Lung (tissue), 12 donors: Measurements from ENCODE around the gene SIGLEC9. TPM values are rescaled to one million over a fixed set of nuclear protein-coding genes. Genes with fewer than 3 reads are reported as not detected.

Source experiments
- ATAC-seq: fragments of 200-7000 bp; cut with Tn5 transposase; one replicate; pipeline ENCODE4 v1.9.1; 2020; ENCODE audit warnings: moderate number of reproducible peaks; ENCODE audit not compliant: insufficient read depth, low FRiP score
- DNase-seq, 3 donors: peaks; one replicate each; pipeline ENCODE4 v3.0.0-alpha.2; 2013 to 2017
- H3K27ac ChIP-seq, 2 donors: one replicate each; pipeline ENCODE4 v1.5.1; 2013; ENCODE audit warnings: mild to moderate bottlenecking in 2 of 2, moderate library complexity in 2 of 2, control low read depth in 1 of 2, inconsistent platforms in 1 of 2, low read depth in 1 of 2, low read length in 1 of 2
- H3K27me3 ChIP-seq, 3 donors: one replicate each; pipeline ENCODE4 v1.5.1; 2013; ENCODE audit warnings: low read length in 2 of 3; ENCODE audit not compliant: control insufficient read depth in 3 of 3, insufficient read depth in 3 of 3
- H3K36me3 ChIP-seq, 4 donors: one replicate each; pipeline ENCODE4 v1.5.1; 2013; ENCODE audit warnings: low read length in 4 of 4, mild to moderate bottlenecking in 1 of 4, moderate library complexity in 1 of 4; ENCODE audit not compliant: control insufficient read depth in 4 of 4, insufficient read depth in 4 of 4
- H3K4me1 ChIP-seq, 5 donors: one replicate each; pipeline ENCODE4 v1.5.1; 2013; ENCODE audit warnings: low read length in 5 of 5, mild to moderate bottlenecking in 2 of 5, moderate library complexity in 1 of 5; ENCODE audit not compliant: control insufficient read depth in 5 of 5, insufficient read depth in 5 of 5
- H3K4me3 ChIP-seq: one replicate; pipeline ENCODE4 v1.5.1; 2013; ENCODE audit warnings: mild to moderate bottlenecking, control low read depth, moderate library complexity
- H3K9ac ChIP-seq, 2 donors: one replicate each; pipeline ENCODE4 v1.5.1; 2013; ENCODE audit warnings: low read length in 2 of 2, control low read depth in 1 of 2; ENCODE audit not compliant: insufficient read depth in 1 of 2
- H3K9me3 ChIP-seq, 4 donors: one replicate each; pipeline ENCODE4 v1.5.1; 2013; ENCODE audit warnings: low read length in 3 of 4, mild to moderate bottlenecking in 1 of 4, moderate library complexity in 1 of 4; ENCODE audit not compliant: control insufficient read depth in 4 of 4, insufficient read depth in 3 of 4
- WGBS, 2 donors: extraction: QIAGEN DNeasy Blood & Tissue Kit; methylation state at CpG; one replicate each; pipeline ENCODE4 v1.1.7; 2013; 5-methylcytosine and 5-hydroxymethylcytosine counted together
- polyA plus RNA-seq, 2 donors: library from polyadenylated mRNA; stranded (reverse); fragments of 200-250 nt; gene quantifications; one replicate each; pipeline ENCODE4 v1.2.1, GENCODE V29; 2013
- total RNA-seq, 2 donors: library from RNA; depleted of rRNA in 1 of 2; stranded (reverse); fragments of >200 nt in 1 of 2; gene quantifications; one replicate each; pipeline ENCODE4 v1.2.1, GENCODE V29; 2014 to 2021
- TF ChIP-seq, protein P1 (sequence below): IDR thresholded peaks from 2 replicates; pipeline ENCODE4 v1.5.1; 2012; ENCODE audit warnings: mild to moderate bottlenecking; ENCODE audit errors: control extremely low read depth, extremely low read depth
- donor health status: control.
- donor health status: control.
- donor health status: Bipolar disorder and iron deficiency.
- donor health status: healthy.
- donor health status: DM: yes; HTN: yes; CAD: no.

The SIGLEC9 gene
- total and polyA plus RNA-seq, 4 donors: 4.3 to 57.0 (median 15.1) TPM

DNA sequence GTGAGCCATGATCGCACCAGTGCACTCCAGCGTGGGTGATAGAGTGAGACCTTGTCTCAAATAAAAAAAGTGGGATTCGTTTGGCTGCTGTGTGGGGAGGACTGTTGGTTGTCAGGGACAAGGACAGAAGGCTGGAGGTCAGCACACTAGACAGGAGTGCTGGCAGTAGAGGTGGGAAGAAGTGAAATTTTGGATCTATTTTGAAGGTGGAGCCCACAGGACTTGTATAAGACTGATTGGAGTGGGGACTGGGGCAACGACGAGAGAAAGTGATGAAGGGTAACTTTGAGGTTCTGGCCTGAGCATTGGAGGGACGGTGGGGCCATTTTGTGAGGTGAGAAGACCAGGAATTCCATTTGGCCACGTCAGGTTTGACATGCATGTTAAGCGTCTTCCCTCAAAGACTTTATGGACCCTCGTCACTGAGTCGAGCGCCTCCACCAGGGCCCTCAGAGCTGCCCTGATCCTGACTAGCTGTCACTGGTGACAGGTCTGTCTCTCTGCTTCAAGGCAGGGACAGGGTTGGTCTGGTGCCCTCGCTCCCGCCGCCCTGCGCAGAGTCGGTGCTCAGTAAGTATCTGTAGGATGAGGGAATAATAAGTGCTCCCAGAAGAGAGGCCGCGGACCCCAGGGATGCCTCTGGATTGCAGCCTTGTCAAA is 17.2 kb upstream of the SIGLEC9 start:
- peak overlapping the region; percentile 47 to 64 for H3K27ac ChIP-seq
- H3K36me3 ChIP-seq: peaks cover 0 to 13% (median 4%) of the 10 kb centered on the region in 4 donors
- no peak for DNase-seq
- peaks cover 0 to 8% (median 0%) of the 10 kb centered on the region in 3 donors for H3K27me3 ChIP-seq
- 21 to 22% methylated on average over 18 of the region's 18 CpGs for WGBS, 2 donors
- TF ChIP-seq, protein P1, sequence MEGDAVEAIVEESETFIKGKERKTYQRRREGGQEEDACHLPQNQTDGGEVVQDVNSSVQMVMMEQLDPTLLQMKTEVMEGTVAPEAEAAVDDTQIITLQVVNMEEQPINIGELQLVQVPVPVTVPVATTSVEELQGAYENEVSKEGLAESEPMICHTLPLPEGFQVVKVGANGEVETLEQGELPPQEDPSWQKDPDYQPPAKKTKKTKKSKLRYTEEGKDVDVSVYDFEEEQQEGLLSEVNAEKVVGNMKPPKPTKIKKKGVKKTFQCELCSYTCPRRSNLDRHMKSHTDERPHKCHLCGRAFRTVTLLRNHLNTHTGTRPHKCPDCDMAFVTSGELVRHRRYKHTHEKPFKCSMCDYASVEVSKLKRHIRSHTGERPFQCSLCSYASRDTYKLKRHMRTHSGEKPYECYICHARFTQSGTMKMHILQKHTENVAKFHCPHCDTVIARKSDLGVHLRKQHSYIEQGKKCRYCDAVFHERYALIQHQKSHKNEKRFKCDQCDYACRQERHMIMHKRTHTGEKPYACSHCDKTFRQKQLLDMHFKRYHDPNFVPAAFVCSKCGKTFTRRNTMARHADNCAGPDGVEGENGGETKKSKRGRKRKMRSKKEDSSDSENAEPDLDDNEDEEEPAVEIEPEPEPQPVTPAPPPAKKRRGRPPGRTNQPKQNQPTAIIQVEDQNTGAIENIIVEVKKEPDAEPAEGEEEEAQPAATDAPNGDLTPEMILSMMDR: no peak
- H3K9me3 ChIP-seq: no peaks in the 10 kb centered on the region
- peak overlapping the region; percentile 48 to 63 for H3K9ac ChIP-seq
- no peak for ATAC-seq
- H3K4me3 ChIP-seq: peak overlapping the region; percentile 89
- H3K4me1 ChIP-seq: peaks cover 0 to 14% (median 4%) of the 10 kb centered on the region in 5 donors

DNA sequence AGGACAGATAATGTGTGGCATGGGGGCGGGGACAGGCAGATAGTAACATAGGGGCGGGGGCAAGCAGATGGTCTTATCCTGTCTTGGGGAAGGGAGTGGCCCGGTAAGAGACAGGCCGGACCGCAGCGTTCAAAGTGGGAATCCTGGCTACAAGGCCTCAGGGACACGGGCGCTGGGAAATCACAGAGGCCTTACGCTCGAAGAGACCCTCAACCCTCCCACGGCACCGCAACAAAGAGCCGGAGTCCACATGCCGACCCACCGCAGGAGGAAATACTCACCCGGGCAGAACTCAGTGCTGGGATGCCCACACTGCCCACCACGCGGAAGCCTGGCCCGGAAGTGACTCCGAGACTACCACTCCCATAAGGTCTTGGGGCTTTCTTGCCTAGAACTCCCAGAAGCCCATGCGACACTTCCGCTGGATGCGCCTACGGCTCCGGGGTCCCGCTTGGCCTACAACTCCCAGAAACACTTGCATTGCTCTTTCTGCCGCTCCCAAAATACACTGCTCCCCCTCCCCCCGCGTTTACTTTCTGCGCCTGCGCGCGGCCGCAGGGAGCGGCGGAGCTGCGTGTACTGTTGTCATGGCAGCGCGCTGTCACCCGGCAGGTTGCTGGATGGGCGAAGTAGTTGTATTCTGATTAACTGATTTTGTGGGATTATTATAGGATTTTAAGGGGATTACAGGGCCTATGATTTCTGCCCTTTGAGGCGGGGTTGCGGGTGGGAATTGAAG is 16.5 kb upstream of the SIGLEC9 start, which contains the start of gene CTU1:
CTU1 (minus strand) TSS at position 344 of the 739 bp plus-strand sequence. CDS start 3,840 bp downstream, outside the sequence.
- Histone ChIP-seq H3K9ac (peak within 1 kb of the TSS; percentile 48 to 63), H3K36me3 (peaks cover 0 to 11% (median under 1%) of the 10 kb centered on the region in 4 donors), H3K9me3 (no peaks in the 10 kb centered on the region), H3K27me3 (peaks cover 0 to 8% (median 0%) of the 10 kb centered on the region in 3 donors), H3K4me3 (peak within 1 kb of the TSS; percentile 89), H3K4me1 (peaks cover 0 to 14% (median 4%) of the 10 kb centered on the region in 5 donors), H3K27ac (peak within 1 kb of the TSS; percentile 47 to 64)
- WGBS, 2 donors: 0 to 1% methylated on average over 39 to 43 of the region's 43 CpGs
- DNase-seq (peak; percentile 99), ATAC-seq (peak; percentile 98)
- TF ChIP-seq, protein P1: no peak

DNA sequence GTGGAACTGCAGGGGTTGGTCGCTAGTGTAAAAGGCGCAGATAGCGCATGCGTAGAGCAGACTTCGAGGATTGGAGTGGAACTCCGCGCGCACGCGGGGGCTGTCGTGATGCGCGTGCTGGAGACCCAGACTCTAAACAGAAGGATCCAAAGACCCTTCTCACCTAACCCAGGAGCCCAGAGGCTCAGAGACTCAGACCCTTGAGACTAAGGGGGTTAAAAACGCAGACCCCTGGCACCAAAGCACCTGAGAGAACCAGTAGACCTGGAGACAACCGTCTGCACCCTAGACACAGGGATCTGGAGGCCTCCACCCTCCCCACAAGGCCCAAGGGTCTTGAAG is 15.9 kb upstream of the SIGLEC9 start:
- TF ChIP-seq, protein P1: no peak
- ATAC-seq: peak; percentile 10
- Histone ChIP-seq H3K9me3 (no peaks in the 10 kb centered on the region), H3K4me1 (peaks cover 0 to 14% (median 4%) of the 10 kb centered on the region in 5 donors), H3K36me3 (peaks cover 0 to 8% (median under 1%) of the 10 kb centered on the region in 4 donors), H3K27me3 (peaks cover 0 to 8% (median 0%) of the 10 kb centered on the region in 3 donors), H3K9ac (peak overlapping the region in 1 of 2 donors; percentile 2), H3K27ac (peak overlapping the region; percentile 35 to 40), H3K4me3 (peak overlapping the region; percentile 20)
- 3 to 4% methylated on average over 15 of the region's 15 CpGs for WGBS, 2 donors
- no peak for DNase-seq
